Neural progenitor cell (in vitro differentiated cells): ENCODE data around the gene CCDC183.
"Not testable (repeated sequence)": the region's sequence is repeated elsewhere in the genome, so short reads cannot be mapped to it uniquely, and the experiment has no call there.

Source experiments
- EZH2phosphoT487 ChIP-seq: fragments of 200-600 bp; sonication (generic); IDR thresholded peaks from 2 replicates; pipeline ENCODE4 v1.6.1; 2017; ENCODE audit warnings: antibody characterized with exemption
- TF ChIP-seq, protein P1 (sequence below): fragments of 200-600 bp; sonication (generic); IDR thresholded peaks from 2 replicates; pipeline ENCODE4 v1.5.1; 2017; ENCODE audit warnings: antibody characterized with exemption, mild to moderate bottlenecking

DNA sequence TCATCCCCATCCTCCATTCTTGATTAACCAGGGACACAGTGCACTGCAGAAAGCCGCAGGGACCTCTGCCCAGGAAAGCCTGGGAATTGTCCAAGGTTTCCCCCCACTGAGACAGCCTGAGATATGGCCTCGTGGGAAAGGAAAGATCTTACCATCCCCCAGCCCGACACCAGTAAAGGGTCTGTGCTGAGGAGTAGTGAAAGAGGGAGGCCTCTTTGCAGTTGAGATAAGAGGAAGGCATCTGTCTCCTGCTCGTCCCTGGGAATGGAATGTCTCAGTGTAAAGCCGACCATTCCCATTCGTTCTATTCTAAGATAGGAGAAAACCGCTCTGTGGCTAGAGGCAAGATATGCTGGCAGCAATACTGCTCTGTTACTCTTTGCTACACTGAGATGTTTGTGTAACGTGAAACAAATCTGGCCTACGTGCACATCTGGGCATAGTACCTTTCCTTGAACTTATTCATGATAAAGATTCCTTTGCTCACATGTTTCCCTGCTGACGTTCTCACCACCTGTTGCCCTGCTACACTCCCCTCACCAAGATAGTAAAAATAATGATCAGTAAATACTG is 723 bp downstream of the CCDC183 start:
- TF ChIP-seq, protein P1, sequence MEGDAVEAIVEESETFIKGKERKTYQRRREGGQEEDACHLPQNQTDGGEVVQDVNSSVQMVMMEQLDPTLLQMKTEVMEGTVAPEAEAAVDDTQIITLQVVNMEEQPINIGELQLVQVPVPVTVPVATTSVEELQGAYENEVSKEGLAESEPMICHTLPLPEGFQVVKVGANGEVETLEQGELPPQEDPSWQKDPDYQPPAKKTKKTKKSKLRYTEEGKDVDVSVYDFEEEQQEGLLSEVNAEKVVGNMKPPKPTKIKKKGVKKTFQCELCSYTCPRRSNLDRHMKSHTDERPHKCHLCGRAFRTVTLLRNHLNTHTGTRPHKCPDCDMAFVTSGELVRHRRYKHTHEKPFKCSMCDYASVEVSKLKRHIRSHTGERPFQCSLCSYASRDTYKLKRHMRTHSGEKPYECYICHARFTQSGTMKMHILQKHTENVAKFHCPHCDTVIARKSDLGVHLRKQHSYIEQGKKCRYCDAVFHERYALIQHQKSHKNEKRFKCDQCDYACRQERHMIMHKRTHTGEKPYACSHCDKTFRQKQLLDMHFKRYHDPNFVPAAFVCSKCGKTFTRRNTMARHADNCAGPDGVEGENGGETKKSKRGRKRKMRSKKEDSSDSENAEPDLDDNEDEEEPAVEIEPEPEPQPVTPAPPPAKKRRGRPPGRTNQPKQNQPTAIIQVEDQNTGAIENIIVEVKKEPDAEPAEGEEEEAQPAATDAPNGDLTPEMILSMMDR = not testable (repeated sequence)
- not testable (repeated sequence) for TF ChIP-seq EZH2phosphoT487
